ENCODE measurements around the gene BCL3.
"Not testable (repeated sequence)": the region's sequence is repeated elsewhere in the genome, so short reads cannot be mapped to it uniquely, and the experiment has no call there.

Gene BCL3

GRCh38 chr19:44720396-44720795 lies 28.1 kb upstream of the BCL3 start:
- not testable (repeated sequence) for DNase-seq

- DNase-seq, result no peak
These were observed 27.6 kb upstream of the BCL3 start for GRCh38 chr19:44720945-44721344.

DNA sequence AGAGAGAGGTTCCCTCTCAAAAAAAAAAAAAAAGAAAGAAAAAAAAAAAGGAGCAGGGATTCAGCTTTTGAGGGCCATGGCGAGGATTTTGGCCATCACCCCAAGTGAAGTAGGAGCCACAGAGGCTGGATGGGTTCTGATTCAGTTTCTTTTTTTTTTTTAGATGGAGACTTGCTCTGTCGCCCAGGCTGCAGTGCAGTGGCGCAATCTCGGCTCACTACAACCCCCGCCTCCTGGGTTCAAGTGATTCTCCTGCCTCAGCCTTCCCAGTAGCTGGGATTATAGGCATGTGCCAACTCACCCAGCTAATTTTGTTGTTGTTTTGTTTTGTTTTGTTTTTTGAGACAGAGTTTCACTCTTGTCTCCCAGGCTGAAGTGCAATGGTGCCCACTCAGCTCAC lies 27.1 kb upstream of the BCL3 start:
- DNase-seq, result not testable (repeated sequence)

- DNase-seq, result no peak
These were observed 26.1 kb upstream of the BCL3 start for GRCh38 chr19:44722131-44723121.

GRCh38 chr19:44723299-44723951 lies 25.1 kb upstream of the BCL3 start:
- no peak for DNase-seq

- DNase-seq, result peak; percentile 80
These were observed 24.6 kb upstream of the BCL3 start for GRCh38 chr19:44723952-44724319.

- DNase-seq, result no peak
These were observed 23.3 kb upstream of the BCL3 start for GRCh38 chr19:44725251-44725650.

GRCh38 chr19:44725684-44726083 lies 22.8 kb upstream of the BCL3 start:
- no peak for DNase-seq

DNA sequence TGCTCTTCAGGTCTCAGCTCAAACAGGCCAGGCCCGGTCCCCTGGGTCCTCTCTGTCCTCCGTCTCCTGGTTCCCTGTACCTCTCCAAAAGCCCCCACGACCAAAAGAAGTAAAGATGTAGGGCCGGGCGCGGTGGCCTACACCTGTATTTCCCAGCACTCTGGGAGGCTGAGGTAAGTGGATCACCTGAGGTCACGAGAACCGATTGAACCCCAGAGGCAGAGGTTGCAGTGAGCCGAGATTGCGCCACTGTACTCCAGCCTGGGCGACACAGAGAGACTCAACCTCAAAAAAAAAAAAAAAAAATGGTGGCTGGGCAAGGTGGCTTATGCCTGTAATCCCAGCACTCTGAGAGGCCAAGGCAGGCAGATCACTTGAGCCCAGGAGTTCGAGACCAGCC lies 22.0 kb upstream of the BCL3 start:
- DNase-seq, result no peak

DNA sequence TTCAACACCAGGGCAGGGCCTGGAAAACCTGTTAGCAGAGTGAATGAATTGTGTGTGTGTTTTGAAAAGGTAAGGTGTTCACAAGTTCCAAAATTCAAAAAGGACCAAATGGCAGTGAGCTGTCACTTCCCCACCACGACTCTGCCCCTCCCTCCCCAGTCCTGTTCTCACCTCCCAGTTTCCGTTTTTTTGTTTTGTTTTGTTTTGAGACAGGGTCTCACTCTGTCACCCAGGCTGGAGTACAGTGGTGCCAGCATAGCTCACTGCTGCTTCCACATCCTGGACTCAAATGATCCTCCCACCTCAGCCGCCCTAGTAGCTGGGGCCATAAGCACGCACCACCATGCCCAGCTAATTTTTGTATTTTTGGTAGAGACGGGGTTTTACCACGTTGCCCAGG lies 20.3 kb upstream of the BCL3 start:
- DNase-seq, result no peak

- DNase-seq, result no peak
These were observed 18.9 kb upstream of the BCL3 start for GRCh38 chr19:44729516-44730033.

DNA sequence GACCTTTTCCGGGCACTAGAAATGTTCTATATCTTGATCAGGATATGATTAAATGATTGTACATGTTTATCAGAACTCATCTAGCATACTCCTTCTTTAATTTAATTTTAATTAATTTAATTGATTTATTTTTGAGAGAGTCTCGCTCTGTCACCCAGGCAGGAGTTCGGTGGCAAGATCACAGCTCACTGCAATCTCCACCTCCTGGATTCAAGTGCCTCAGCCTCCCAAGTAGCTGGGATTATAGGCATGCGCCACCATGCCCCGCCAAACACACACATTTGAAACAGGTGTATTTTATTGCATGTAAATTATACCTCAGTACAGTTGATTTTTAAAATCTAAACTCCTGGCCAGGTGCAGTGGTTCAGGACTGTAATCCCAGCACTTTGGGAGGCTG lies 17.4 kb upstream of the BCL3 start:
- no peak for DNase-seq

DNA sequence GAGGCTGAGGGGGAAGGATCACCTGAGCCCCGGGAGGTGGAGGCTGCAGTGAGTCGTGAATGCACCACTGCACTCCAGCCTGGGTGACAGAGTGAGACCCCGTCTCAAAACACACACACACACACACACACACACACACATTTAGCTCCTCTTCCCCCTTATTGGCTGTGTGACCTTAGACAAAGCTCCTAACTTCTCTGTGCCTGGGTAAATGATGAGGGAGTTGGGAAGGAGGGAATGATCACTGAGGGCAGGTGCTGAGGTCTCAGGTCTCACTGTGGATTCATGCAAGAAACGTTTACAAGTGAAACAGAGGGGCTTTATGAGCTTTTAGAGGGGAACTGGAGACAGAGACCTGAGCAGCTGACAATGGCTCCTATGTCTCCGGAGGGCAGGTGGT lies 16.9 kb upstream of the BCL3 start:
- DNase-seq, result no peak

DNA sequence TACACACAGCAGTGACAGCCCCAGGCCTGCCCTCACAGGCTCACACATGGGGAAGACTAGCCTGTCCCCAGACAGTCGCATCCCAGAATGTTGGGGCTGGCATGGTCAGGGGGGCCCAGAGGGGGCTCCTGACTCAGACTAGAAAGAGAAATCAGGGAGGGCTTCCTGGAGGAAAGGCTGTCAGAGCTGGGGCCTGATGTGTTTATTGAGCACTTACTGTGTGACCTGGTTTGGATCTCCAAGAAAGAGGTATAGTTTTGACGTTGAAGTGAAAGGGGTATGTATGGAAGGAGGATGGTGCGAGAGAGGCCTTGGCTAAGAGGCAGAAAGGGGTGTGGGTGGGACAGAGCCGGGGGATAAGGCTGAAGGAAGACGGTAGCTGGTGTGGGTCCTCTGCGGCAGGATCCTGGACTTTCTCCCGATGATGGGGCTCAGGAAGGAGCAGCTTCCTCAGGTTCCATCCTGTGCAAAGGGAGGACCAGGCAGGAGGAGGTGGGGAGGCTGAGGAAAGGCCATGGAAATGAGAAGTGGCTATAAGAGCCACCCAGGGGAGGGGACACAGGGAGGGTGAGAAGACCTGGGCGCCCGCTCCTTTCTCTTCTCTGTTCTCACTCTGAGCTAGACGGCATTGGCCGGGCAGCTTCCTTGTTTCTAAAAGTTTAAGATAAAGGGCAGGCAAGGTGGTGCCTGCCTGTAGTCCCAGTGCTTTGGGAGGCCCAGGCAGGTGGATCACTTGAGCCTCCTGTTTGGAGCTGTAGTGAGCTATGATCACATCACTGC lies 16.1 kb upstream of the BCL3 start:
- no peak for DNase-seq

GRCh38 chr19:44734357-44734756 lies 14.2 kb upstream of the BCL3 start:
- no peak for DNase-seq

DNA sequence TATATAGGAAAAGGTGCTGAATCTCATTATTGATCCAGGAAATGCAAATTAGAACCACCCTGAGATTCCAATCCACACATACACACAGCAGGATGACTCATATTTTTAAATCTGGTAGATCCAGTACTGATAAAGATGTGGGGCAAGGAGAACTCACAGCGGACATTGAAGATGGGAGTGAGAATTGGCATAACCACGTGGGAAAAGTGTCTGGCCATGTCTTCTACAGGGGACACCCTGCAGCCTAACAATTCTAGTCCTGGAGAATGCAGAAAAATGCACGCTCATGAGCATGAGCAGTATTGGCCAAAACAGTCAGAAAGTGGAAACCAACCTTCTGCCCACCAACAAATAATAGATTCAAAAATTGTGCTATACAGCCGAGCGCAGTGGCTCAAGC lies 13.5 kb upstream of the BCL3 start:
- no peak for DNase-seq

GRCh38 chr19:44737238-44738071 lies 11.1 kb upstream of the BCL3 start:
- no peak for DNase-seq

DNA sequence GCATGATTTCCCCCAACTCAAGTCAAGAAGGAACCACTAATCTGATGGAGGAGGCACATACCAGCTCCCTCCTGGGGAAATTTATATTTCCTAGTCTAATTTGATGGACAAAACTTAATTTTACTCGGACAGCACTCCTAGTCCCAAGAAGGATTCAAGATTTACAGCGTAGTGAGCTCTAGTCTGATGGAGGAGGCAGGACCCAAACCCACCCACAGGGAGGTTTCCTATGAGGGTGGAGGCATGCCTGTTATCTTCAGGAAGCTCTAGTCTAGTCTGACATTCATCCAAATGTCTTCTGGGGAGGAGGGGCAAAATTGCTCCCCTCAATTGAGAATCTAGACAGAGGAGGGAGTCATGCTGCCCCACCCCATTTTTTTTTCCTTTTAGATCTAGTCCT lies 10.4 kb upstream of the BCL3 start:
- DNase-seq, result no peak

DNA sequence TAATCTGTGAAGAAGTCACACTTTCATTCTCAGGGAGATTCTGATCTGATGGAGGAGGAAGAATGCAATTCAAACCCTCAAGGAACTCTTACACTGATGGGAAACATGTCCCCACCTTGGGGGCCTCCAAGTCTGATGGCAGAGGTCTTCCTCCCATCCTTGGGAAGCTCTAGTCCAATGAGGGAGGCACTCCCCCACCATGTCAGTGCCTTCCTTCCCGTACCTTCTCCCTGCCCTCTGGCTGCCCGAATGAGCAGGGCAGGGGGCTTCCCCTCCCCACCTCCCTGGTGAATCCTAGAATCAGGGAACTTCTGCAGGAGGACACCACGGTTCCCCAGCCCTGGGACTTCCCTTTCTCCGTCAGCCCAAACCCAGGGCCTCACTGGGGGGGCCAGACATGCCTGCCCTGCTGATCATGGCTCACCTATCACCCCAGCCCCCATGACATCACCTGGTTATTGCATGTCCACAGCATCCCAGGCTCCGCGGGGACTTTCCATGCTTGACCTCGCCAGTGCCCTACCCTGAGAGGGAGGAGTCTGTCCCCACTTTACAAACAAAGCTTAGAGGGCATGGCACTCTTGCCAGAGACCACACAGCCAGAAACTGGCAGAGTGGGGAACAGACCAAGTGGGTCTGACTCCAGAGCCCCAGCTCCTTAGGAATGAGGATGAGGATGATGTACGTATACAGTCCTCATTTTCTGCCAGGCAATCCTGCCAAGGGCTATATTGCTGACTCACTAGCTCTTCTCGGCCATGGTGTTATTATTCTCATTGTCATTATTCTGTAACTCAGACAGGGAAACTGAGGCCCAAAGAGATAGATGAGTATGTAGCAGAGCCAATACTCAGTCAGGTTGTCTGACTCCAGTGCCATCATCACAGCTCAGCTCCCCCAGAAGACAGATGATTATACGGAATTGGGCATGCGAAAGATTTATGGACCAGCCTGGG lies 9.6 kb upstream of the BCL3 start:
- no peak for DNase-seq

DNA sequence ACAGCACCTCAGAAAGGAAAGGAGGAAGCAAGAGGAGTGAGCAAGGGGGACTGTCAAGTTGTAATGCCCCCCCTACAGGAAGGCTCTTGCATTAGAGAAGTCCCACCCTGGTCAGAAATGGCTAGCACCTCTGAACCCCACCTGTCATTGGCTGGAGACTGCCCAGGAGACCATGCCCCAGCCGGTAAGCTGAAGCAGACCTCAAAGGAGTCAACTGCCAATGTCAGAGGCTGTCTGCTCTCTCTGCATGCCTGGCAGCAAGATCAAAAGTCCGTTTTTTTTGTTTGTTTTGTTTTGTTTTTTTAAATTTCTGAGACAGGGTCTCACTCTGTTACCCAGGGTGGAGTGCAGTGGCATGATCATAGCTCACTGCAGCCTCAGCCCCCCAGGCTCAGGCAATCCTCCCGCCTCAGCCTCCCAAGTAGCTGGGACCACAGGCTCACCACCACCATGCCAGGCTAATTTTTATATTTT lies 8.1 kb upstream of the BCL3 start:
- DNase-seq, result no peak

Data from right kidney (tissue), 1 donor.